ENCODE data around the gene CEBPE. TPM values are rescaled to one million over a fixed set of nuclear protein-coding genes. Genes with fewer than 3 reads are reported as not detected.
A peak's percentile ranks its signal among the peaks of the same experiment; 100 is the strongest.

CEBPE gene
- total RNA-seq, 4 donors from 2014 or later, result not detected

DNA sequence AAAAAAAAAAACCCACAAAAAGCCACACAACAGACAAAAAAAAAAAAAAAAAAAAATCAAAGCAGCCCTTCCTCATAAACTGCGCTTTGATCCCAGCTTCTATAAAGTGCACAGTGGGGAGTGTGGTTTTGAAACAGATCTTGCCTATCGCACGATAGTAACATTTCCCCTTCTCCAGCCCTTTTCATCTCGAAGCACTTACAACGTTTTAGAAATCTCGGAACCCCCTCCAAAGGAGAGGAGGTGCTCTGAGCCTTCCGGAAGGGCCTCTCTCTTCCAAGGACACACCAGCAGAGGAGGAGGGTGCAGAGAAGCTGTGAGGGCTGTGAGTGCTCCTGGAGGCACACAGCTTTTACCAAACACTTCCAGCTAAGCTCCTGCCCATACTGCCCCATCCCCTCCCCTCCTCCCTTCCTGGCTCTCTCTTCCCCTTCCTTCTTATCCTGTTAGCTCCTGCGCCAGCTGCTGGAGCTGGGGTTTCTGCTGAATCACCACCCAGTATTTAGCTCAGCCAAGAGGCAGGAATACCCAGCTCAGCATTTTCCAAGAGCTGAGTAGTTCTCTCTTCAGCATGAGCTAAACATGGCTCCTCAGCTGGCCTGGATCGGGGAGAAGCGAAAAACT is 36.0 kb upstream of the CEBPE start:
- DNase-seq (ENCODE audit: low spot score in 2 of 2), result peak; percentile 90 to 95
- no peak overlapping the region for H3K4me3 ChIP-seq (ENCODE audit: low read depth, poor library complexity, severe bottlenecking)
- TF ChIP-seq, protein P1, sequence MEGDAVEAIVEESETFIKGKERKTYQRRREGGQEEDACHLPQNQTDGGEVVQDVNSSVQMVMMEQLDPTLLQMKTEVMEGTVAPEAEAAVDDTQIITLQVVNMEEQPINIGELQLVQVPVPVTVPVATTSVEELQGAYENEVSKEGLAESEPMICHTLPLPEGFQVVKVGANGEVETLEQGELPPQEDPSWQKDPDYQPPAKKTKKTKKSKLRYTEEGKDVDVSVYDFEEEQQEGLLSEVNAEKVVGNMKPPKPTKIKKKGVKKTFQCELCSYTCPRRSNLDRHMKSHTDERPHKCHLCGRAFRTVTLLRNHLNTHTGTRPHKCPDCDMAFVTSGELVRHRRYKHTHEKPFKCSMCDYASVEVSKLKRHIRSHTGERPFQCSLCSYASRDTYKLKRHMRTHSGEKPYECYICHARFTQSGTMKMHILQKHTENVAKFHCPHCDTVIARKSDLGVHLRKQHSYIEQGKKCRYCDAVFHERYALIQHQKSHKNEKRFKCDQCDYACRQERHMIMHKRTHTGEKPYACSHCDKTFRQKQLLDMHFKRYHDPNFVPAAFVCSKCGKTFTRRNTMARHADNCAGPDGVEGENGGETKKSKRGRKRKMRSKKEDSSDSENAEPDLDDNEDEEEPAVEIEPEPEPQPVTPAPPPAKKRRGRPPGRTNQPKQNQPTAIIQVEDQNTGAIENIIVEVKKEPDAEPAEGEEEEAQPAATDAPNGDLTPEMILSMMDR (IDR thresholded peaks at IDR 0.05), result no peak
- TF ChIP-seq POLR2A (IDR thresholded peaks at IDR 0.05), result no peak
- WGBS, 2 donors, result 18 to 21% methylated on average over 10 of the region's 10 CpGs
- intact Hi-C loops (cut with DNase I; ENCODE audit: low total_unique reads), result no loop called here

DNA sequence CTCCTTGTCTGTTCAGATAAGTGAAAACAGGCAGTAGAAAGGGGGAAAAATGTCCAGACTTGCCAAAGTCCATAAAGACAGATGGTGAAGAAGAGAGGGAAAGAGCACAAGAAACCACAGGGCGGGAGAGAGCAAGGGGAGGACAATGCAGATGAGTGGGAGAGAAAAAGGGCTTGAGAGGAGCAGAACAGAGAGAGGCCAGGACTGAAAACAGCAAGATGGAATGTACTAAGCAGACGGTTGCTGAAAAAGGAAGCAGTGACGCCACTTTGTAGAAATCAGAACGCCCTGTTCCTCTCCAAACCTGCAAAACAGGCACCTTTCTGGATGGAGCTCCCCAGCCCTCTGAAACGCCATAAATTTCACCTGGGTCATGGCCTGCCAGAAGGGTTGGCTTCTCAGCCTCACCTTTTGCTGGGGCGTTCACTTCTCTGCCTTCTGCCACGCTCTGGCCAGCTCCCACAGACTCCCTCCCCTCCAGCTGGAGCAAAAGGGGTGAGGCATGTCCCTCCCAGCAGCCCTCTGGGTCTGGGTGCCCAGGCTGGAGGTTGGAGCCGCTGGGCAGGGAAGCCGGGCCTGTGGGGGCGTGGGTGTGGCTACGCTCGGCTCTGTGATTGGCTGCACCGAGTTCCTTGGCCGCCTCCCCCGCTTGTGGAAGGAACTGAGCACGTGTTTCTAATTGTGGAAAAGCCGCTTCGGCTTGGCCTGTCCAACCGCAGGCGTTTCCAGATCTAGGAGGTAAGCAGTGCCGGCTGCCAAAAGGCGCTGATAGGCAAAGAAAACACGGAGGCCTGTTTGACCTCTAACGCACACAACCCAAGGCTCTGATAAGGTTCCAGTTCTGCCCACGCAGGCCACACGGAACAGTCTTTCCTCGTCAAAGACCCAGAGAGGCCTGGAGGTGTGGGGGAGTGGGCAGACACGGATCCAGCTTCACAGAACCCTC is 35.1 kb upstream of the CEBPE start:
- H3K4me3 ChIP-seq (ENCODE audit: low read depth, poor library complexity, severe bottlenecking), result peak overlapping the region; percentile 18
- DNase-seq (ENCODE audit: low spot score in 2 of 2), result peak; percentile 95 to 99
- WGBS, 2 donors, result 10 to 14% methylated on average over 26 to 28 of the region's 28 CpGs
- intact Hi-C loops (cut with DNase I; ENCODE audit: low total_unique reads), result no loop called here
- peak in 1 of 2 donors; percentile 69 for TF ChIP-seq POLR2A (IDR thresholded peaks at IDR 0.05)
- TF ChIP-seq, protein P1 (IDR thresholded peaks at IDR 0.05), result no peak

DNA sequence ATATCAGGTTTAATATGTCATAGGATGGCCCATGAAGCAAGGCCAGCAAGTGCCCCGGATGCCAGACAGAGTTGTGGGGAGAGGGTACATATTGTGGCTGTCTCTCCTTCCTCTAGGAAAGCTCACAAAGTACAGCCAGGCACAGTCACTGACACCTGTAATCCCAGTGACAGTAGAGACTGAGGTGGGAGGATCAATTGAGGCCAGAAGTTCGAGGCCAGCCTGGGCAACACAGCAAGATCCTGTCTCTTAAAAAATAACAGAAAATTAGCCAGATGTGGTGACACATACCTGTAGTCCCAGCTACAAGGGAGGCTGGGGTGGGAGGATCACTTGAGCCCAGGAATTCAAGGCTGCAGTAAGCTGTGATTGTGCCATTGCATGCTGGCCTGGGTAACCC is 32.3 kb upstream of the CEBPE start:
- no peak overlapping the region for H3K4me3 ChIP-seq (ENCODE audit: low read depth, poor library complexity, severe bottlenecking)
- DNase-seq (ENCODE audit: low spot score in 2 of 2), result no peak
- 88 to 95% methylated on average over 2 of the region's 2 CpGs for WGBS, 2 donors
- intact Hi-C loops (cut with DNase I; ENCODE audit: low total_unique reads), result no loop called here
- TF ChIP-seq, protein P1 (IDR thresholded peaks at IDR 0.05), result no peak
- TF ChIP-seq POLR2A (IDR thresholded peaks at IDR 0.05), result no peak

DNA sequence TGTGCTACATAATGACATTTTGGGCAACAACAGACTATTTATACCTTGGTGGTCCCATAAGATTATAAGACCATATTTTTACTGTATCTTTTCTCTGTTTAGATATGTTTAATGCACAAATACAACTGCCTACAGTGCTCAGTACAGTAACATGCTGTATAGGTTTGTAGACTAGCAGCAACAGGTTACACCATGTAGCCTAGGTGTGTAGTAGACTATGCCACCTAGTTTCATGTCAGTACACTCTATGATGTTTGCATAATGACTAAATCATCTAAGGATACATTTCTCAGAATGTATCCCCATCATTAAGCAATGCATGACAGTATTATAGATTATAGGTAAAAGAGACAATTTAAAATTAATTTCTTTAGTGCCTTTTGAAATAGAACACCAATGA is 30.7 kb upstream of the CEBPE start:
- H3K4me3 ChIP-seq (ENCODE audit: low read depth, poor library complexity, severe bottlenecking), result no peak overlapping the region
- intact Hi-C loops (cut with DNase I; ENCODE audit: low total_unique reads), result no loop called here
- no peak for TF ChIP-seq POLR2A (IDR thresholded peaks at IDR 0.05)
- TF ChIP-seq, protein P1 (IDR thresholded peaks at IDR 0.05), result no peak
- DNase-seq (ENCODE audit: low spot score in 2 of 2), result no peak

DNA sequence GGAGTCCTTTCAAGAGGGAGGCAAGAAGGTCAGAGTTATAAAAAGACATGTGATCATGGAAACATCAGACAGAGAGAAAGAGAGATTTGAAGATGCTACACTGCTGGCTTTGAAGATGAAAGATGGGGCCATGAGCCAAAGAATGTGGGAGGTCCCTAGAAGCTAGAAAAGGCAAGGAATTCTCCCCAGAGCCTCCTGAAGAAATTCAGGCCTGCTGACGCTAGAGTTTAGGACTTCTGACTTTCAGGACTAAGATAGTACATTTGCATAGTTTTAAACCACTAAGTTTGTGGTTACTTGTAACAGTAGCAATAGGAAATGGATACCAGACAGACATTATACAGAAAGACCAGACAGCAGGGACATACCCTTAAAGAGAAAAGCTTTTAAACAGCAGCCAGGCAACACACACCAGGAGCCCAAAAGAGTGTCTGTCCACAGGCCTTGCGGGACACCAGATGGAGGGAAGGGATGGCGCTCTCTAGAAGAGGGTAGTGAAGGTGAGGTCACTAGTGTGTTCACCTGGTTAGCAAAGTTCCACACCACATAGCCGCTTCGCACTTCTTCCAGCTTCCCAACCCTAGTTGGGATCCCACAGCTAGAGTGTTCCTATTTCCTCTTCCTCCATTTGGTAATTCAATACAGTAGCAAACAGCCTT is 29.7 kb upstream of the CEBPE start:
- 92 to 93% methylated on average over 5 of the region's 5 CpGs for WGBS, 2 donors
- TF ChIP-seq POLR2A (IDR thresholded peaks at IDR 0.05), result no peak
- TF ChIP-seq, protein P1 (IDR thresholded peaks at IDR 0.05), result no peak
- intact Hi-C loops (cut with DNase I; ENCODE audit: low total_unique reads), result no loop called here
- no peak overlapping the region for H3K4me3 ChIP-seq (ENCODE audit: low read depth, poor library complexity, severe bottlenecking)
- no peak for DNase-seq (ENCODE audit: low spot score in 2 of 2)
